CD4-positive, alpha-beta T cell treated with Interleukin-6 for 4 hours (primary cell): ENCODE results near the gene IGSF10.

Experiments used
- DNase-seq: peaks from one replicate; pipeline ENCODE4 v3.0.0-alpha.2; 2020; ENCODE audit warnings: mixed read lengths

The IGSF10 gene

GRCh38 chr3:151462991-151463390 is 2.1 kb upstream of the IGSF10 start:
- DNase-seq: no peak

- no peak for DNase-seq
Measured at GRCh38 chr3:151462278-151462780, 1.5 kb upstream of the IGSF10 start.

- no peak for DNase-seq
Measured at GRCh38 chr3:151460228-151460627, 633 bp downstream of the IGSF10 start.

- DNase-seq: no peak
Measured at GRCh38 chr3:151459358-151459757, 1.5 kb downstream of the IGSF10 start.

- no peak for DNase-seq
Measured at GRCh38 chr3:151456065-151456464, 4.8 kb downstream of the IGSF10 start.

- no peak for DNase-seq
Measured at GRCh38 chr3:151452841-151453240, 8.0 kb downstream of the IGSF10 start.

GRCh38 chr3:151452368-151452767 is 8.5 kb downstream of the IGSF10 start:
- no peak for DNase-seq

- DNase-seq: no peak
Measured at GRCh38 chr3:151446002-151446340, 14.9 kb downstream of the IGSF10 start.

- DNase-seq: no peak
Measured at GRCh38 chr3:151445273-151446001, 15.4 kb downstream of the IGSF10 start.

- no peak for DNase-seq
Measured at GRCh38 chr3:151443583-151443982, 17.3 kb downstream of the IGSF10 start.

- DNase-seq: no peak
Measured at GRCh38 chr3:151440940-151441339, 19.9 kb downstream of the IGSF10 start.

- peak; percentile 3 for DNase-seq
Measured at GRCh38 chr3:151439652-151440125, 21.2 kb downstream of the IGSF10 start.

- DNase-seq: no peak
Measured at GRCh38 chr3:151437906-151438305, 23.0 kb downstream of the IGSF10 start.

GRCh38 chr3:151436675-151437446 is 24.0 kb downstream of the IGSF10 start:
- DNase-seq: no peak

GRCh38 chr3:151434151-151434890 is 26.5 kb downstream of the IGSF10 start:
- no peak for DNase-seq

GRCh38 chr3:151432616-151433372 is 28.1 kb downstream of the IGSF10 start:
- DNase-seq: no peak

GRCh38 chr3:151431940-151432339 is 28.9 kb downstream of the IGSF10 start:
- no peak for DNase-seq

- DNase-seq: no peak
Measured at GRCh38 chr3:151430821-151431484, 29.9 kb downstream of the IGSF10 start.

- no peak for DNase-seq
Measured at GRCh38 chr3:151428386-151428785, 32.5 kb downstream of the IGSF10 start.

GRCh38 chr3:151426341-151426657 is 34.6 kb downstream of the IGSF10 start:
- no peak for DNase-seq

GRCh38 chr3:151425627-151426340 is 35.1 kb downstream of the IGSF10 start:
- DNase-seq: no peak

GRCh38 chr3:151423091-151423490 is 37.8 kb downstream of the IGSF10 start:
- DNase-seq: no peak
